Stomach (tissue), 4 donors: ENCODE measurements around the gene SSTR5.

Experiments used
- CTCF ChIP-seq, 7 experiments: fragments of 450-650 bp in 4 of 7; fragments of 200-600 bp in 3 of 7; sonication (generic) in 3 of 7; IDR thresholded peaks; one replicate each; pipeline ENCODE4 v1.5.1; 2016 to 2019; ENCODE audit warnings: antibody characterized with exemption in 7 of 7, control low read depth in 2 of 7, mild to moderate bottlenecking in 1 of 7
- POLR2A ChIP-seq, 4 donors: fragments of 450-650 bp; IDR thresholded peaks; one replicate each; pipeline ENCODE4 v1.6.1; 2016; ENCODE audit warnings: antibody characterized with exemption in 4 of 4, control low read depth in 2 of 4, mild to moderate bottlenecking in 1 of 4, moderate library complexity in 1 of 4
- POLR2AphosphoS5 ChIP-seq, 3 donors: sonication (generic); formaldehyde crosslinking; IDR thresholded peaks; one replicate each; pipeline ENCODE4 v1.6.1; 2016; ENCODE audit warnings: antibody characterized with exemption in 3 of 3

GRCh38 chr16:1074379-1074649, 1.8 kb downstream of the SSTR5 start:
- no peak for TF ChIP-seq POLR2AphosphoS5 (IDR thresholded peaks at IDR 0.05)
- TF ChIP-seq CTCF (IDR thresholded peaks at IDR 0.05) = no peak
- no peak for TF ChIP-seq POLR2A (IDR thresholded peaks at IDR 0.05)
